HL-60/S4 treated with retinoic acid at 250 ng/mL for 4 days and 3 days (cell line): Measurements from ENCODE around the gene UHRF1.
"Not testable (repeated sequence)": the region's sequence is repeated elsewhere in the genome, so short reads cannot be mapped to it uniquely, and the experiment has no call there.

Experiments used
- in situ Hi-C: fragments of 300-500 bp; cut with MboI; formaldehyde crosslinking; loops from 2 replicates; pipeline ENCODE4 v1.7.0; 2022; ENCODE audit warnings: low sequenced_read_pairs

UHRF1 gene

DNA sequence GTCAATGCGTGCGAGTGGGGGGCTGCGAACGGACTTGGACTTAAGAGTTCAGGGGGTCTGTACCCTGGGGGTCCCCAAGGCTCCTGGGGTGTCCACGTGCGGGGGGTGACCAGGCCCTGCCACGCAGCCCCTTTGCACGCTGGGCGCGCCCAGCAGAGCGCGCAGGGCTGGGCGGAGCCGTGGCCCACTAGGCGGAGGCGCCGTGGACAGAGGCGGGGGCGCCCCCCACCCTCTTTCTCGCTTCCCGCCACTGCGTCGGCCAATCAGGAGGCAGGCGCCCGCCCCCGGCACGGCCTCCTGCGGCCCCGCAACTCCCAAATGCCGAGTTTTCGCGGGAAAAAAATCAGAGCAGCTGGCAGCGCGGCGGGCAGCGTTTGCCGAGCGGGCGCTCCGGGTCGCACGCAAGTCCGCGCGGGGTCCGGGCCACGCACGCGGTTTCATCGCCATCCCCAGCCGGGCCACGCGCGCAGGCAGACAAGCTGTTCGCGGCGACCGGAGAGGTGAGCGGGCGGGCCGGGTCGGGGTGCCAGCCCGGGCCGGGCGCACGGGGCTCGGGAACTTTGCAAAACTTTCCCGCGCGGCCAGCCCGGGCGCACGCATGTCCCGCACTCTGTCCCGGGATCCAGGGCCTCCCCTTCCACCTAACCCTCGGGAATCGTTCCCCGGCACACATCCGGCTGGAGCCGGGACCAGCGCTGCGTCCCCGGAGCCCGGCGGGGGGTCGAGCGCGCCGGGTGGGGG is at the start of gene UHRF1:
TSS of gene UHRF1 (plus strand) at position 346 of the 741 bp plus-strand sequence. CDS start 1,385 bp downstream, outside the sequence.
- in situ Hi-C loops = no loop called here

DNA sequence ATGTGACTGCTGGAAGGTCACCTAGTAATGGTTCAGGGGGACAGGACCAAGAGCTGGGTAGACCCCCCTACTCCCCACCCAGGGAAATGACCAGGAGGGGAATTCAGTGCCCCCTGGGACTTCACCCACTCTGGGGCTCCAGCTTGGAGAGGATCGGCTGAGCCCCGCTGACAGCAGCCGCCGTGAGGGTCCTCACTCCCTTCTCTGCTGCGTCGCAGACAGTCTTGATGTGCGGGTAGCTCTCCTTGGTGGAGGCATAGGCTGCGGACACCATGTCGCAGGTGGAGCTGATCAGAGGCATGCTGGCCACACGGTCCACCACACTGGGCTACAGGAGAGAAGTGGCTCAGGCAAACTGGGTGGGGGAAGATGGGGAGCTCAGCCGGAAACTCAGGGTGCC is 49.6 kb upstream of the UHRF1 start:
- in situ Hi-C loops = no loop called here

DNA sequence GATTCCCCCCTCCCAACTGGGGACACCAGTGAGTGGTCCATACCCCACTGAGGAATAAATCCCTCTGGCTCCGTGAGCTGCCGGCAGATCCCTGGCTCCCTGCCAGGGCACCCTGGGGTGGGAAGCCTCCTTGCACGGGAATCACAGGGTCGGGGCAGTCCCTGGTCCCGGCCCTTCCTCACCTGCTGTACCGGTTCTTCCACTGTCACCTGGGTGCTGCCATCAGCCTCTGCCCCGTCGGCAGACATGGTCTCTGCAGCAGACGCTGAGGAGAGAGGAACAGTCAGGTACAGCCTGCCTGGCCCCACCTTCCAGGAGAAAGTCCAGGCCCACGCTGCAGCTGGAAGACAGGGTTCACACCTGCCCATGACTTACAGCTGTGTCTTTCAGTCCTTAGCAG is 48.2 kb upstream of the UHRF1 start:
- in situ Hi-C loops = no loop called here

GRCh38 chr19:4866595-4867424 is 42.5 kb upstream of the UHRF1 start:
- in situ Hi-C loops = no loop called here

GRCh38 chr19:4867534-4868285 is 41.6 kb upstream of the UHRF1 start, which contains the start of gene PLIN3:
Gene PLIN3, minus strand, starts transcription at chr19:4867667. Its CDS starts 6,273 bp downstream, at chr19:4861394.
- in situ Hi-C loops = no loop called here

GRCh38 chr19:4868286-4868834 is 40.9 kb upstream of the UHRF1 start:
- in situ Hi-C loops = no loop called here

DNA sequence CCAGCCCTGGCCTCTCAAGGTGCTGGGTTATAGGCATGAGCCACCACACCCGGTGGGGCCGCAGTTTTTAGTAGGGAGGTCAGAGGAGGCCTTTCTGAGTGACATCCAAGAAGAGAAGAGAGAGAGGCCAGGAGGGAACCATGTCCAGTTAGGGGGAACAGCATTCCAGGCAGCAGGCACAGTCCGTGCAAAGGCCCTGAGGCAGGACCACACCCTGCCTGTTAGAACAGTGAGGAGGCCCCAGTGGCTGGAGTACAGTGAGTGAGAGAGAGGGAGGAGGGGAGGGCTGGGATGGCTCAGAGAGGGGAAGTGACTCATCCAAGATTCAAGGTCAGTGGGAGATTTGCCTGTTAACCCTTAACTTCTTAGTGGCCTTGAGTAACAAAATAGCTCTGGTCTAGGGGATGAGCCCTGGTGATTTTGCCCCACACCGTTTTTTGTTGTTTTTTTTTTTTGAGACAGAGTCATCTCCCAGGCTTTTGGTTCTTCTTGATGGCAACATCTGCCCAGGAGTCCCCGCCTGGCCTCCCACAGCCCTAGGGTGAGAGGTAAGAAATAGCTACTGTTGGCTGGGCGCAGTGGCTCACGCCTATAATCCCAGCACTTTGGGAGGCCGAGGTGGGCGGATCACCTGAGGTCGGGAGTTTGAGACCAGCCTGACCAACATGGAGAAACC is 39.1 kb upstream of the UHRF1 start:
- in situ Hi-C loops = no loop called here

DNA sequence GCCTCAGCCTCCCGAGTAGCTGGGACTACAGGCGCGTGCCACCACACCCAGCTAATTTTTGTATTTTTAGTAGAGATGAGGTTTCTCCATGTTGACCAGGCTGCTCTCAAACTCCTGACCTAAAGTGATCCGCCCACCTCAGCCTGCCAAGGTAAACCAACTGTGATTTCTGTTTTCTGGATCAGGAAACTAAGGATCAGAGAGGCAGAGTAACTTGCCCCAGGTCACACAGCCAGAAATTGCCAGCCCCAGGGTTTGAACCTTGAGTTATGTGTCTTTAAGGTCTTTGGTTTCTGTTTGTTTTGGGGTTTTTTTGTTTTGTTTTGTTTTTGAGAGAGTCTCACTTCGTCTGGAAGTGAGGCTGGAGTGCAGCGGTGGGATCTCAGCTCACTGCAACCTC is 37.6 kb upstream of the UHRF1 start:
- in situ Hi-C loops = no loop called here

- in situ Hi-C loops = no loop called here
Measured at GRCh38 chr19:4873930-4874329, 35.4 kb upstream of the UHRF1 start.

GRCh38 chr19:4877753-4878490 is 31.4 kb upstream of the UHRF1 start:
- in situ Hi-C loops = no loop called here

DNA sequence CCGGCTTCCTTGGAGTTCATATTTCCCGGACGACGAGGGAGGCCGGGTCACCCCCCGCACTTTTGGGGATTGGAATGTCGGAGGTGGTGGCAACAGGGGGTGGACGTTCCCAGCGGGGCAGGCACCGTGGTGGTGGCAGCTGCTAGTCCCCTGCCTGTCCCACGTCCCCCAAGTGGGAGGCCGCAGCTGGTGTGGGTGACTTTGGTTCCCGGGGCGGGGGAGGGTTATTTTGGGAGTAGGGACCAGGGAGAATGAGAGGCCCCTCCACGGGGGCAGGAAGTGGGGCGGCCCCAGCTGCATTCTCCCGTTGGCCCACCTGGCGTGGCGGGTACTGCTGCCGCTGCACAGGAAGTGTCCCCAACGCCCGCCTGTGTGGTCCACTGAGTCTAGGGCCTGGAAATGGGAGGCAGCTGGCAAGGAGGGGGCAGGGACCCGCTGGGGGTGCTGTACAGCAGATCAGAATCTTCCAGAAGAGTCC is 30.8 kb upstream of the UHRF1 start:
- in situ Hi-C loops = no loop called here

DNA sequence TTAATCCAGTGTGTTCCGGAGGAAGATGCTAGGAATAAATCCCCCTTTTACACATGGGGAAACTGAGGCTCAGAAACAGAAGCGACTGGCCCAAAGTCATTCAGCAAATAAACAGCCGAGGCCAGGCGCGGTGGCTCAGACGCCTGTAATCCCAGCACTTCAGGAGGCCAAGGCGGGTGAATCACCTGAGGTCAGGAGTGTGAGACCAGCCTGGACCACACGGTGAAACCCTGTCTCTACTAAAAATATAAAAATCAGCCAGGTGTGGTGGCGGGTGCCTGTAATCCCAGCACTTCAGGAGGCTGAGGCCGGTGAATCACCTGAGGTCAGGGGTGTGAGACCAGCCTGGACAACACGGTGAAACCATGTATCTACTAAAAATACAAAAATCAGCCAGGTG is 30.3 kb upstream of the UHRF1 start:
- in situ Hi-C loops = no loop called here

- in situ Hi-C loops = not testable (repeated sequence)
Measured at GRCh38 chr19:4882874-4883273, 26.4 kb upstream of the UHRF1 start.

GRCh38 chr19:4884993-4885392 is 24.3 kb upstream of the UHRF1 start:
- in situ Hi-C loops = not testable (repeated sequence)

- in situ Hi-C loops = not testable (repeated sequence)
Measured at GRCh38 chr19:4887803-4888202, 21.5 kb upstream of the UHRF1 start.

DNA sequence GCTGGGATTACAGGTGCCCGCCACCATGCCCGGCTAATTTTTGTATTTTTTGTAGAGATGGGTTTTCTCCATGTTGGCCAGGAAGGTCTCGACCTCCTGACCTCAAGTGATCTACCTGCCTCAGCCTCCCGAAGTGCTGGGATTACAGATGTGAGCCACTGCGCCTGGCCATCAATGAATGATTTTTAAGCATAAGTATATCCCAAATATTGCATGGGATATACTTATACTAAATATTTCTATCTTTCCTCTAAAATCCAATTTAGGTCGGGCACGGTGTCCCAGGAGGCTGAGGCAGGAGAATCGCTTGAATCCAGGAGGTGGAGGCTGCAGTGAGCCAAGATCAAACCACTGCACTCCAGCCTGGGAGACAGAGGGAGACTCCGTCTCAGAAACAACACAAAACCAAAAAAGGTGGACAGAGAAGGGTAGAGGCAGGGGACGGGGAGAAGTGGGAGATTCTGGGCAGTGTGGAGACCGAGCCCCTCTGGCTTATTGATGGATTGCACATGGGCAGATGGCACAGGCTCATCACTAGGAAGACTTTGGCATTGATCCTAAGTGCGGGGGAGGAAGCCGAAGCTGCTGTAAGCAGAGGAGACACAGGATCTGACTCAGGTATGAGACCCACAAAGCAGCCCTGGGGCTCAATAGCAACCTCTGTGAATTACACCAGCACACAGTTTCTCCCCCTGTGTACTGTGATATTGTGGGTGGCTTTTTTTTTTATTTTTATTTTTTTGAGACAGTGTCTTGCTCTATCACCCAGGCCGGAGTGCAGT is 20.1 kb upstream of the UHRF1 start:
- in situ Hi-C loops = no loop called here

- in situ Hi-C loops = no loop called here
Measured at GRCh38 chr19:4891066-4891465, 18.2 kb upstream of the UHRF1 start.

DNA sequence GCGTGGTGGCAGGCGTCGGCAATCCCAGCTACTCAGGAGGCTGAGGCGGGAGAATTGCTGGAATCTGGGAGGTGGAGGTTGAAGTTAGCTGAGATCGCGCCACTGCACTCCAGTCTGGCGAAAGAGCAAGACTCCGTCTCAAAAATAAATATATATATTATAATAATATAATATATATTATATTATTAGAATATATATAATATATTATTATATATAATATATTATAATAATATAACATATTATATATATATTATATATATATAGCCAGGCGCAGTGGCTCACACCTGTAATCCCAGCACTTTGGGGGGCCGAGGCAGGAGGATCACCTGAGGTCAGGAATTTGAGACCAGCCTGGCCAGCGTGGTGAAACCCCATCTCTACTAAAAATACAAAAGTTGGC is 16.3 kb upstream of the UHRF1 start:
- in situ Hi-C loops = not testable (repeated sequence)

GRCh38 chr19:4896372-4896771 is 12.9 kb upstream of the UHRF1 start:
- in situ Hi-C loops = no loop called here
